GM19238 (cell line): Measurements from ENCODE around the gene E2F3.
A peak's percentile ranks its signal among the peaks of the same experiment; 100 is the strongest.

Source experiments
- DNase-seq: peaks from one replicate; pipeline ENCODE4 v3.0.0; 2011; ENCODE audit warnings: low spot score; ENCODE audit not compliant: insufficient read length

Gene E2F3

DNA sequence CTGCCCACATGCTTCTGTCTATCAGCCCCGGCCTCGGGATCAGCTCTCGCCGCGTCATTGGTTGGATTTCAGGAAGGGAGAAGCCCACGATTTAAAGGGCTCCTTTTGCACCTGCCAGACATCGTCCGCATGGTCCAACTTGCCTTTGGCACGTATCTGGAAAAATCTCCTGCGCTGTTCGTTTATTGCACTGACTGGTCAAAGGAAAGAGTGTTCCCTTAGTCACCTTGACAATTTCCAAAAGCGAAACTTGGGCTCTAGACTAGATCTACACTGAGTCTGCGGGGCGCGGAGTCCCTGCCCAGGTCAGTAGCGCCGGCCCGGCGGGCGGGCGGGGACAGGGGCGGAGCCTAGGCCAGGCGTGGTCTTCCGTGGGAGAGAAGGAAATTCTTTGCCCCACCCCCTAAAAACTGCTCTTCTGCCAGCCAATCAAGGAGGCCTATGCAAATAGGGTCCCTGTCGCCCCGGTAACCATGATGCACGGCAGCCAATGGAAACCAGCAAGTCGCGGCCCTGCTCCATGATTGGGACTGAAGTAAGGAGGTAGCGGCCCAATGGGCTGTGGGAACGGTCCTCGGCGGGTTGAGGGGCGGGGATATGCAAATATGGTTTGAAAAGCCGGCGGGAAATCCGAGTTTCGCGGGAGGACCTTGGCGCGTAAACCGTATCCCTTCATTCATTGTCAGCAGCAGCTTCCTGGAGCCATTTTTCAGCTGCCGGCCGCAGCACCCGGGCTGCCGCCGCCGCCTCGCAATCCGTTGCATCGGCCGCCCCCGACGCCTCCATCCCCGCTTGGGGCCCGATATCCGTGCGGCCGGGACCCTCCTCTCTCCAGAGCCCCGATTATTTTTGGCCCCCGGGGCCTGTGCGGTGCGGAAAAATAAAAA lies at the start of gene E2F3:
Gene E2F3 (plus strand): TSS at position 675 of the 887 bp plus-strand sequence. CDS start 354 bp downstream, outside the sequence.
- peak; percentile 98 for DNase-seq

GRCh38 chr6:20352346-20352745 lies 49.3 kb upstream of the E2F3 start:
- DNase-seq: no peak

- no peak for DNase-seq
These were observed 48.5 kb upstream of the E2F3 start for GRCh38 chr6:20353134-20353533.

GRCh38 chr6:20354366-20354765 lies 47.3 kb upstream of the E2F3 start:
- no peak for DNase-seq

DNA sequence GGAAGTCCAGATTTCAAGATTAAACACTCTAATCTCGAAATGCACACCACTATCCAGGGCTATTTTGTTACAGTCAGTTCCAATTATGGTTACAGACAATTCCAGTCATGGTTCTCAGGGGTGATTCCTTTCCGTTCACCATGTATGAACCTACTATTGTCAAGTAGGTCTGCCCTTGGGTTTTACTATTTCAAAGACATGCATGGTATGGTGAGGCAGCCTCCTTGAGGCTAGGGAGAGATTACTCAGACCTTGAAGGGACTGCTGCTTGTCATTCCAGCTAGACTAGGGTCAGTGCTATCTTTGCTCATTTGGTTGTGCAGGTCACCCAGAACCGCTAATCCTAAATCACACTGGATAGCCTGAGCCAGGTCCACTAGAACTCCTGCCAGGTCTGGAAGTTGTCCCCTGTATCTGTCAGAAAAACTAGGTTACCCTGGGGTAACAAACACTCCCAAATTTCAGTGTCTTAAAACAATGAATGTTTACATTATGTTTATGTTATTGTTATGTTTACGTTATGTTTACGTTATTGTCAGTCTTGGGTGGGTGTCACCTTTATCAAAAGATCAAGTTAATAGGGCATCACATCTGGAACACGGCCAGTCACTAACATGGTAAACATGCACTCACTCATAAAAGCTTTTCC lies 41.1 kb upstream of the E2F3 start:
- DNase-seq: no peak

DNA sequence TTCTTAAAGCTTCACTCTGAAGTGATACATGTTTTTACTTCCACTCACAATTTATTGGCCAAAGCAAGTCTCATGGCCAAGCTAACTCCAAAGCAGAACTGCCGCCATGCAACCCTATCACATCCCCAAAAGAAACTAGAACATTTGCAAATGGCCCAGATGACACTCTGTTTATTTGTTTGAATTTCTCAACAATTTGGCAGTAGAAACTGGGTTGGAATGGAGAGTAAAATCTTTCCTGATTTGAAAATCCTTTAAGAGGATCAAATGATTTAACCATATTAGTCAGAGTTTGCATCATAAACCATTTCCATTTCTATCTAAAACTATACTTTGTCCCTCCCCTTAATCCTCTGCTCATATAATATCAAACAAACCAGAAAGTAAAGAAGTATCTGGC lies 39.1 kb upstream of the E2F3 start:
- DNase-seq: no peak

- DNase-seq: no peak
These were observed 37.4 kb upstream of the E2F3 start for GRCh38 chr6:20364327-20364726.

GRCh38 chr6:20365456-20365855 lies 36.2 kb upstream of the E2F3 start:
- DNase-seq: no peak

GRCh38 chr6:20366082-20366830 lies 35.4 kb upstream of the E2F3 start:
- DNase-seq: no peak

DNA sequence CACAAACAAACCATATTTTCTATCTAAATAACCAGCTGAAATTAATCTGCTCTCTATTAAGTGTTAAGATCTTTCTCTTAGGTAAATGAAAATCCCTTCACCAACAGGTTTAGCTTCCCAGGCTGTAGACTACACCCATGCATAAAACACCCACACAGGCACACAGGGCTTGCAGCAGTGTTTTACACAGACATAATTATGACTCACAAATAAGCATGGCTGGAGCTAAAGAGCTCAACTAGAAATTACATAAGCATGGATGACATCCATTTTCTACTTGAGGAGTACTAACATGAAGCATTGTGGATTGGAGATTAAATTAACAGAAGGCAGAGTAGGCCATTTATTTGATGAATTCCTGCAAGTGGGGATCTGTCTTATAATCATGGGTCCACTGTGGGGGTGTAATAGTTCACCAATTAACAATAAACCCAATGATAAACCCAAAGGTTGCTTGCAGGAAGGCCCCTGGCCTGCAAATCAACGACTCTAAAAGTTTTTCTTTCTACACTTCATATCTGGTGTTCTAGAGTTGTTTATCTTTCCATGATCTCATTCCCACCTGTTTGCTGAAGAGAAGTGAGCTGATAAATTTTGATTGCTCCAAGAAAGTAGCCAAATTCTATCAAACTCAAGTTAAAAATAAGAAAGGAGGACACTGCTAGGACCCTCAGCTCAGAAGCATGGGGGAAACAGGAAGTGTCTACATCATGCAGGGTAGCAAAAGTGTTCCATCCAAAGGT lies 33.8 kb upstream of the E2F3 start:
- no peak for DNase-seq

GRCh38 chr6:20370393-20370792 lies 31.3 kb upstream of the E2F3 start:
- no peak for DNase-seq

DNA sequence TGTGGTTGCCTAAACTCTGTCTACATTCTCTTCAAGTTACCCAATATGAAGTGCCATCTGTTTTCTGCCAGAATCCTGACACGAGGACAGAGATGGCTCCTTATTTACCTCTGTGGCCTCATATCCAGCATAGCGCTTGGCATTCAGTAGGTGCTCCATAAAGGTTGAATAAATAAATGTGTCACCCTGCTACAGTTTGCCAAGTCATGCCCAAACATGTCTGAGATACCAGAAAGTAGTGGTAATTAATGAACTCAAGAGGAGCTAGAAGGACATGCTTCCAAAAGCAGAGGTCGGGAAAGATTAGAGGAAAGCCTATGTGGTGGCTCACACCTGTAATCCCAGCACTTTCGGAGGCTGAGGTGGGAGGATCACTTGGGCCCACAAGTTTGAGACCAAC lies 30.9 kb upstream of the E2F3 start:
- DNase-seq: no peak

DNA sequence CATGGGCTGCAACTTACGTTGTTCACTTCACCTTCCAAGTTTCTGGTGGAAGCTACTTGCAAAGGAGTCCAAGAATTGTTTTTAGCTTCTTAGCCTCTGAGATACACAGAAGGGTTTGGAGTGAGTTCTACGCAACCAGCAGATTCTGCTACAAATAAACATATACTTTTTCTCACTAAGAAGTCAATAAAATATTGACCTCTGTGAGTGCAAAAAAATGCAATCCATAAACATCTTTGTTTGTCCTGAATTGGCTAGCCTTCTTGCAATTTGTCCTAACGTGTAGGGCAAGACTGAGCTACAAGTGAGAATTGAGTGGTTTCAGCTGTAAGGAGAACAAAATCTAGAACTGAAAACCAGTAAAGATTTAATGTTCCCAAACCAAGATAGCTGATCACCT lies 26.2 kb upstream of the E2F3 start:
- DNase-seq: no peak

DNA sequence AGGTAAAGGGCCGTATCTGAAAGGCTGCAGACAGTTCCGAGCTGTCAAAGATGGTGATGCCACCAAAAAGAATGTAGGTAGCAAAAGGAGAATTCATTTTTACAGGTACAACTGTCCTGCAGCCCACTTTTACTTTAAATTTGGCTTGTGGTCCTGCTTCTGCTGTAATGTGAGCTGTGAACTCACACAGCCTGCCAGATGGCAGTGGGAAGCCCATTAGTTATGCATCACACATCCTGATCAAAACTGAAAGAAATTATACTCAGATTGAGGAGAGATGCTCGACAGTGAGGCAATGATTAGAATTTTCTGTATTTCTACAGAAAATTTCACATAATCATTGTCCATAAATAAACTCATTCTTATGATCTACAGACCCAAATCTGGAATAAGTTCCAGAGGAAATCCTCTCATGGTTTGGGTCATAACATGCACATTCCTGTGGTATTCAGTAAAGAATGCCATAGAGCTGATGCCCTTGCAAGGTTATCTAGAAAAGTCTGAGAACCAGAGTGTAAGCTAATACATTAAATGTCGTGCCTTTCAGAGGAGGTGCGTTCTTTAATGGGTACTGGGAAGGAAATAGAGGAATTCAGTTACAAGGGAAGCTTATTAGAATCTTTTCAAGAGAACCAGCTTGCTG lies 23.9 kb upstream of the E2F3 start:
- DNase-seq: no peak

GRCh38 chr6:20379231-20379630 lies 22.4 kb upstream of the E2F3 start:
- no peak for DNase-seq

- DNase-seq: no peak
These were observed 15.5 kb upstream of the E2F3 start for GRCh38 chr6:20386218-20386617.

GRCh38 chr6:20389066-20389465 lies 12.6 kb upstream of the E2F3 start:
- no peak for DNase-seq

GRCh38 chr6:20393297-20393696 lies 8.4 kb upstream of the E2F3 start:
- no peak for DNase-seq

DNA sequence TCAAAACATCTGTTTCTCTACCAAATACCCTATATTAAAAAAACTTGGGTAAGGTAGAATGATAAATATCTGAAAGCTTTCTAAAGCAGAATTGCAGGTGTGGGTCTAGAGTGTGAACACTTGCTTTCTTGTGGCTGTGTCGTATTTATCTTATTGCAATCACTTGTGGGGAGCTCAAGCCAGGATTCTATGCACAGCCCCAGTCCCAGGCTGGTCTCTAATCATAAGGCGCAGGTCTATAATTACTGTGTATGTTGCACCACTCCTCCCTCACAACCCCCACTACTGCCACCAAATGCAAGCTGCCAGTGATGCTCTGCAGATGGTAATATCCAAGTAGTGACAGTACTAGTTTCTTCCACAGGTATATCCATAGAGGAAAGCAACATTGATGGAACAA lies 2.2 kb upstream of the E2F3 start:
- DNase-seq: no peak

DNA sequence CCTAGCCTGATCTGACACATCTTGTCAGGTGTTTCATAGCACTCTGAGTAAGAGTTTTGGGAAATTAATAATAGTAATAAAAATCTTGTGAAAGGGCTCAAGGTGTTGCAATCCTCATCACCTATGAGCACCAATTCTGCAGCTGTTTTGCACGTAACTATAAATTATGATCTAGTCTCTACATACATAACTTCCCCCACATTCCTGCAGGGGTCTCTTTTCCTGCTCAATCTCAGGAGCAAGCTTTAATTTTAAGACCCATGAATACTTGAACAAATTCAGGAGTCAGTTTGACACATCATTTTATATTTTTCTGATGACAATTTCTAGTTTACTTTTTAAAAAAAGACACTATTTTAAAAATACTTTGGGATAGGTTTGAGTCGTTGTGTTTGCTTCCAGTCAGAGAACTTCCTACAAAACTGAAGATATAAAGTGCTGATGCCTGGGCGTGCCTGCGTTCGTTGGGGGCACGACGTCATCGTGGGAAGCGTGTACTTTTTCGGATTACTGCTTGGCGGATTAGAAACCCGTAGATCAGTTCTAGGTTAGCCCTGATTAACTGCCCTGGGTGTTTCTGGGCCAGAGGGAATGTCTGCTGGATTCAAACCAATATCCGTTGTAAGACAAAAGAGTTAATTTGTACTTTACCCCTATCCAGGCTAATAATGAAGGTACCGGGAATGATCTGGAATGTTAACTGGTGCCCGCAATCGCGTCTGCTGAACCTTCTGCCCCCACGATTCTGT lies 1.0 kb upstream of the E2F3 start:
- DNase-seq: no peak

DNA sequence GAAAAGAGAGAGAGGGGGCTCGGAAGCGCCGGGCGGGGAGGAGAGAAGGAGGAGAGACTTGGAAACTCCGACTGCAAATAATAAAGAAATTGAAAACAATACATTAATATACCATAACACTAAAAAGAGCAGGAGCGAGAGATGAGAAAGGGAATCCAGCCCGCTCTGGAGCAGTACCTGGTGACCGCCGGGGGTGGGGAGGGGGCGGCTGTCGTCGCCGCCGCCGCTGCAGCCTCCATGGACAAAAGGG lies 338 bp downstream of the E2F3 start:
- peak; percentile 10 for DNase-seq
